B cell (primary cell): ENCODE data around the gene ITPR2. TPM values are rescaled to one million over a fixed set of nuclear protein-coding genes. Genes with fewer than 3 reads are reported as not detected.

Experiments used
- ATAC-seq: fragments of 200-7000 bp; cut with Tn5 transposase; one replicate; pipeline ENCODE4 v1.10.0; 2021; ENCODE audit warnings: low read depth, mild to moderate bottlenecking, moderate number of reproducible peaks, moderate library complexity
- CTCF ChIA-PET: fragments of 350-600 bp; sonication (Branson Sonifier 250); formaldehyde crosslinking; loops from one replicate; lab custom pipeline; 2021; ENCODE audit warnings: antibody characterized with exemption, inconsistent platforms; lab: Charles Lee
- POLR2A ChIA-PET: fragments of 350-600 bp; sonication (Branson Sonifier 250); formaldehyde crosslinking; loops from one replicate; lab custom pipeline; 2021; ENCODE audit warnings: antibody characterized with exemption; lab: Charles Lee
- DNase-seq: peaks from one replicate; pipeline ENCODE4 v3.0.0; 2013
- H2AFZ ChIP-seq: 2 replicates; pipeline ENCODE4 v1.6.1; 2012; ENCODE audit warnings: mild to moderate bottlenecking, low read depth, low read length; ENCODE audit not compliant: insufficient read depth, poor library complexity, severe bottlenecking
- H3K27ac ChIP-seq, 2 donors: 1 replicate in 1 of 2; 2 replicates in 1 of 2; pipeline ENCODE4 v1.5.1; 2012 to 2013; ENCODE audit warnings: low read length in 2 of 2, mild to moderate bottlenecking in 2 of 2, moderate library complexity in 1 of 2
- H3K27me3 ChIP-seq, 4 experiments: fragments of 200-600 bp in 1 of 4; sonication (generic) in 1 of 4; replicated peaks in 1 of 4; 1 replicate in 2 of 4; 2 replicates in 2 of 4; pipeline versions ENCODE4 v1.6.1 to v1.7.0; 2013 to 2016; ENCODE audit warnings: low read length in 3 of 4, mild to moderate bottlenecking in 2 of 4, mixed read lengths in 1 of 4, moderate library complexity in 1 of 4; ENCODE audit not compliant: insufficient read depth in 4 of 4, control insufficient read depth in 3 of 4; ENCODE audit errors: control extremely low read depth in 1 of 4
- H3K36me3 ChIP-seq, 2 experiments: replicated peaks in 1 of 2; 1 replicate in 1 of 2; 2 replicates in 1 of 2; pipeline versions ENCODE4 v1.6.1 to v1.7.1; 2013; ENCODE audit warnings: low read length in 1 of 2; ENCODE audit not compliant: insufficient read depth in 2 of 2, control insufficient read depth in 1 of 2; ENCODE audit errors: control extremely low read depth in 1 of 2, extremely low read depth in 1 of 2
- H3K4me1 ChIP-seq, 2 donors: fragments of 200-600 bp in 1 of 2; sonication (generic) in 1 of 2; 1 replicate in 1 of 2; 2 replicates in 1 of 2; pipeline versions ENCODE4 v1.5.1 to v1.6.1; 2013 to 2017; ENCODE audit warnings: low read length in 2 of 2; ENCODE audit not compliant: control insufficient read depth in 2 of 2, insufficient read depth in 2 of 2
- H3K4me2 ChIP-seq: replicated peaks from 2 replicates; pipeline ENCODE3; 2012; ENCODE audit warnings: mild to moderate bottlenecking, low read depth, low read length; ENCODE audit not compliant: poor library complexity, severe bottlenecking
- H3K4me3 ChIP-seq, 5 experiments: fragments of 200-600 bp in 1 of 5; sonication (generic) in 1 of 5; 1 replicate in 3 of 5; 2 replicates in 2 of 5; pipeline versions ENCODE4 v1.5.1 to v1.7.0; 2011 to 2016; ENCODE audit warnings: low read length in 4 of 5, mild to moderate bottlenecking in 4 of 5, low read depth in 2 of 5, control low read depth in 1 of 5, moderate library complexity in 1 of 5; ENCODE audit not compliant: insufficient read depth in 1 of 5; ENCODE audit errors: control extremely low read depth in 1 of 5, extremely low read depth in 1 of 5
- H3K79me2 ChIP-seq: fragments of 200-600 bp; sonication (generic); one replicate; pipeline ENCODE4 v1.6.0; 2016; ENCODE audit warnings: low read length; ENCODE audit not compliant: control insufficient read depth, insufficient read depth
- H3K9ac ChIP-seq: fragments of 200-600 bp; sonication (generic); 2 replicates; pipeline ENCODE4 v1.6.1; 2017; ENCODE audit warnings: mild to moderate bottlenecking, low read length, moderate library complexity
- H3K9me3 ChIP-seq, 3 donors: one replicate each; pipeline versions ENCODE4 v1.6.1 to v1.7.1; 2013; ENCODE audit warnings: low read length in 2 of 3; ENCODE audit not compliant: control insufficient read depth in 2 of 3, insufficient read depth in 1 of 3; ENCODE audit errors: control extremely low read depth in 1 of 3
- H4K20me1 ChIP-seq: 2 replicates; pipeline ENCODE4 v1.6.0; 2012; ENCODE audit warnings: mild to moderate bottlenecking, low read length; ENCODE audit not compliant: insufficient read depth, control insufficient read depth, poor library complexity, severe bottlenecking
- H3K27ac Mint-ChIP-seq: one replicate; pipeline ENCODE4 v1.8.0; 2021; ENCODE audit warnings: mixed read lengths
- H3K27me3 Mint-ChIP-seq: one replicate; pipeline ENCODE4 v1.8.0; 2021; ENCODE audit warnings: mixed read lengths
- H3K4me1 Mint-ChIP-seq: one replicate; pipeline ENCODE4 v1.8.0; 2021; ENCODE audit warnings: mixed read lengths
- H3K4me3 Mint-ChIP-seq: one replicate; pipeline ENCODE4 v1.8.0; 2021; ENCODE audit warnings: mixed read lengths
- H3K9me3 Mint-ChIP-seq: one replicate; pipeline ENCODE4 v1.8.0; 2022; ENCODE audit warnings: mixed read lengths; ENCODE audit not compliant: insufficient read depth
- CTCF ChIP-seq: fragments of 200-600 bp; IDR thresholded peaks from one replicate; pipeline ENCODE4 v1.8.0; 2022; ENCODE audit warnings: antibody characterized with exemption, mild to moderate bottlenecking
- EZH2 ChIP-seq: IDR thresholded peaks from 2 replicates; pipeline ENCODE4 v1.6.1; 2012; ENCODE audit warnings: borderline replicate concordance, low read depth, mild to moderate bottlenecking, moderate library complexity, low read length; ENCODE audit not compliant: insufficient read depth, poor library complexity, severe bottlenecking
- WGBS: methylation state at CpG from one replicate; pipeline ENCODE4 v1.1.5; 2013; ENCODE audit warnings: missing lambda C conversion rate; ENCODE audit not compliant: insufficient coverage; 5-methylcytosine and 5-hydroxymethylcytosine counted together
- intact Hi-C: fragments of 100-400 bp; cut with micrococcal nuclease; formaldehyde crosslinking; loops from one replicate; pipeline ENCODE4 v1.10.0; 2022
- polyA plus RNA-seq: library from polyadenylated mRNA; depleted of rRNA; stranded (reverse); fragments of >200 nt; gene quantifications from 2 replicates; pipeline ENCODE4 v1.2.3, GENCODE V29; 2012
- total RNA-seq, 2 donors: library from RNA; stranded (reverse); fragments of 120-200 nt in 1 of 2; gene quantifications; 1 replicate in 1 of 2; 2 replicates in 1 of 2; pipeline versions ENCODE4 v1.2.3 to v1.2.4, GENCODE V29; 2013 to 2022

The ITPR2 gene
- total and polyA plus RNA-seq, 2 donors (not counting 1 experiment from before 2014, with no cell fraction given), result 4.3 to 113 TPM

DNA sequence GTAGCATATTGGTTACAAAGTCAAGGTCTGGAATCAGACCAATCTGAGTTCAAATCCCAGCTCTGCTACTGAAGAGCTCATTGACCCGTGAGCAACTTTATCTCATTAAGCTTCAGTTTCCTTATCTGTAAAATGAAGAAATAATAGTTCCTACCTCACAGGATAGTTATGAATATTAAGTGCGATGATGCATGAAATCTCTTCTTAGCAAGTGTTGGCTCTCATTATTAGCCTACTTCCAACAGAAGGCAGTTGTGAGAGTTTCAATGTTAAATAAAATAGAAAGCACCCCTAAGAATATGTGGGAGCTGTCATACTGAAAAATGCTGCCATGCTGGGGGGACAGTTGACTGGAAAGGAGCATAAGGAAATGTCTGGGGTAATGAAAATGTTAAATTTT is 39.0 kb upstream of the ITPR2 start:
- Mint-ChIP-seq H3K4me3 (no peak overlapping the region), H3K4me1 (peaks cover 10% of the 10 kb centered on the region), H3K27ac (no peak overlapping the region), H3K27me3 (no peaks in the 10 kb centered on the region), H3K9me3 (no peaks in the 10 kb centered on the region)
- H3K4me1 ChIP-seq, result no peaks in the 10 kb centered on the region
- no peaks in the 10 kb centered on the region for H3K36me3 ChIP-seq
- no peak overlapping the region for H3K4me3 ChIP-seq
- WGBS, result no CpG with 5 or more reads among the region's 2 CpGs
- CTCF ChIA-PET, result interaction anchor here (4.4 kb wide), 1 partner anchor 13 kb away, joined by 19 read pairs; no protein-coding TSS in a partner anchor
- DNase-seq, result no peak
- no peak overlapping the region for H2AFZ ChIP-seq
- H3K4me2 ChIP-seq, result no peak overlapping the region
- no peaks in the 10 kb centered on the region for H3K9me3 ChIP-seq
- H3K27ac ChIP-seq, result no peak overlapping the region
- no peaks in the 10 kb centered on the region for H3K79me2 ChIP-seq
- TF ChIP-seq CTCF, result no peak
- no peak for TF ChIP-seq EZH2
- H3K27me3 ChIP-seq, result no peaks in the 10 kb centered on the region
- no peak for ATAC-seq
- H4K20me1 ChIP-seq, result no peaks in the 10 kb centered on the region
- intact Hi-C loops, result no loop called here
- H3K9ac ChIP-seq, result no peak overlapping the region
- POLR2A ChIA-PET, result no interaction called here

DNA sequence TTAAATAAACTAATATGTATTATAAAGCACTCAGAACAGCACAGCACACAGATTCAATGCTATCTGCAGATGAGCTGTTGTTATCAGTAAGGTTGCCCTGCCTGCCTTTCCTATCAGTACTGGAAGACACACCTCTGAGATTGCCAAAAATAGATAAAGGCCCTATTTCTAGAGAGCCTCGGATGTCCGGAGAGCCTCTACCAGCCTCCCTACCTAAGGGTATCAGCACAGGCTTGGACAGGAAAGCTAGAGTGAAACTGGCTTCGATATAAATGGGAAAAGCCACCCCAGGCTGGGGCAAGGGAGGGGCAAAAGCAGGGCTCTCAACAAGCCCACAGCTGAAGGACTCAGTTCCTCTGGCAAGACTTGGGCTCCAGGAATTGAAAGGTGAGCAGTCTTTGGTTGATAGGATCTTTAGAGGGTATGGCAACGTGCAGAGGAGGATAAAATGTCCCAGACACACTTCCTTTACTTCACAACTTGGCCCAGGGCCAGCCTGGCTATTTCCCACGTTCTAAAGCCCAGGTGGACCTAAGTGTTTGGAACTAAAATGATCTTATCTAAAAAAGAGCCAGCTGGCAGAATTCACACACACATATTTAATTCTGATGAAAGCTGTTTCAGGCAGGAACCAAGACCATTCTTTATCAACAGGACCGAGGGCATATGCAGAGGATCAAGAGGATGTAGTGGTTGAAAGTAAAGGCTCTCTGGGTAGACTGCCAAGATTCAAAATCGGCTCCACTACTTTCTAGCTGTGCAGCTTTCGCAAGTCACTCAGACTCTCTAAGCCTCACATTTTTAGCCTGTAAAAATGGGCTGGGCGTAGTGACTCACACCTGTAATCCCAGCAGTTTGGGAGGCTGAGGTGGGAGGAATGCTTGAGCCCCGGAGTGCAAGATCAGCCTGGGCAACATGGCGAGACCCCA is 37.8 kb upstream of the ITPR2 start:
- TF ChIP-seq EZH2 (no peak), CTCF (no peak)
- ATAC-seq (no peak), DNase-seq (no peak)
- H3K9ac ChIP-seq, result no peak overlapping the region
- H4K20me1 ChIP-seq, result no peaks in the 10 kb centered on the region
- H3K36me3 ChIP-seq, result no peaks in the 10 kb centered on the region
- POLR2A ChIA-PET, result no interaction called here
- no peak overlapping the region for H3K4me2 ChIP-seq
- intact Hi-C loops, result no loop called here
- H3K79me2 ChIP-seq, result no peaks in the 10 kb centered on the region
- no peak overlapping the region for H3K4me3 Mint-ChIP-seq
- H3K4me3 ChIP-seq, result no peak overlapping the region
- no peaks in the 10 kb centered on the region for H3K27me3 Mint-ChIP-seq
- H3K4me1 ChIP-seq, result no peaks in the 10 kb centered on the region
- no peaks in the 10 kb centered on the region for H3K9me3 ChIP-seq
- H3K27ac ChIP-seq, result no peak overlapping the region
- peaks cover 11% of the 10 kb centered on the region for H3K4me1 Mint-ChIP-seq
- CTCF ChIA-PET, result interaction anchor here (1.0 to 4.4 kb wide), 3 partner anchors 8 to 169 kb away, joined by 3 to 19 read pairs (median 4); no protein-coding TSS in a partner anchor
- H3K9me3 Mint-ChIP-seq, result no peaks in the 10 kb centered on the region
- WGBS, result no CpG with 5 or more reads among the region's 11 CpGs
- no peak overlapping the region for H2AFZ ChIP-seq
- no peaks in the 10 kb centered on the region for H3K27me3 ChIP-seq
- no peak overlapping the region for H3K27ac Mint-ChIP-seq
